Stimulated activated naive CD8-positive, alpha-beta T cell treated with anti-CD3 and anti-CD28 coated beads, Interleukin-15, amount 100 ng/mL, for 72 hours (primary cell): ENCODE data around the gene IFT52.
"Not testable (repeated sequence)": the region's sequence is repeated elsewhere in the genome, so short reads cannot be mapped to it uniquely, and the experiment has no call there.

ENCODE experiments used
- ATAC-seq: fragments of 150-1000 bp; cut with Tn5 transposase; 2 replicates; pipeline ENCODE4 v1.10.0; 2021; ENCODE audit warnings: mild to moderate bottlenecking, moderate library complexity
- DNase-seq, 2 donors: peaks; one replicate each; pipeline ENCODE4 v3.0.0; 2021 to 2022
- H3K27ac Mint-ChIP-seq, 2 donors: one replicate each; pipeline ENCODE4 v1.8.0; 2022; ENCODE audit warnings: mild to moderate bottlenecking in 2 of 2, mixed read lengths in 2 of 2, moderate library complexity in 2 of 2
- H3K27me3 Mint-ChIP-seq: one replicate; pipeline ENCODE4 v1.8.0; 2022; ENCODE audit warnings: mixed read lengths
- H3K4me1 Mint-ChIP-seq: one replicate; pipeline ENCODE4 v1.8.0; 2022; ENCODE audit warnings: mild to moderate bottlenecking, mixed read lengths
- H3K4me3 Mint-ChIP-seq, 2 donors: one replicate each; pipeline ENCODE4 v1.8.0; 2022; ENCODE audit warnings: mild to moderate bottlenecking in 2 of 2, mixed read lengths in 2 of 2, moderate library complexity in 1 of 2
- H3K9me3 Mint-ChIP-seq, 2 donors: one replicate each; pipeline ENCODE4 v1.8.0; 2022; ENCODE audit warnings: mixed read lengths in 2 of 2

Gene IFT52

GRCh38 chr20:43584448-43585136, 6.1 kb upstream of the IFT52 start:
- ATAC-seq (no peak), DNase-seq (no peak)
- H3K27ac Mint-ChIP-seq: no peak overlapping the region
- no peaks in the 10 kb centered on the region for H3K9me3 Mint-ChIP-seq
- no peak overlapping the region for H3K4me3 Mint-ChIP-seq
- H3K4me1 Mint-ChIP-seq: no peaks in the 10 kb centered on the region
- H3K27me3 Mint-ChIP-seq: no peaks in the 10 kb centered on the region

GRCh38 chr20:43586641-43587040, 4.1 kb upstream of the IFT52 start:
- ATAC-seq (no peak), DNase-seq (no peak)
- H3K4me1 Mint-ChIP-seq: peaks cover 8% of the 10 kb centered on the region
- no peaks in the 10 kb centered on the region for H3K9me3 Mint-ChIP-seq
- H3K27me3 Mint-ChIP-seq: no peaks in the 10 kb centered on the region
- no peak overlapping the region for H3K4me3 Mint-ChIP-seq
- H3K27ac Mint-ChIP-seq: no peak overlapping the region

- not testable (repeated sequence) for DNase-seq, H3K4me3 Mint-ChIP-seq, H3K27ac Mint-ChIP-seq, H3K9me3 Mint-ChIP-seq, H3K27me3 Mint-ChIP-seq, H3K4me1 Mint-ChIP-seq, ATAC-seq
These were observed 2.2 kb upstream of the IFT52 start for GRCh38 chr20:43588526-43588925.

DNA sequence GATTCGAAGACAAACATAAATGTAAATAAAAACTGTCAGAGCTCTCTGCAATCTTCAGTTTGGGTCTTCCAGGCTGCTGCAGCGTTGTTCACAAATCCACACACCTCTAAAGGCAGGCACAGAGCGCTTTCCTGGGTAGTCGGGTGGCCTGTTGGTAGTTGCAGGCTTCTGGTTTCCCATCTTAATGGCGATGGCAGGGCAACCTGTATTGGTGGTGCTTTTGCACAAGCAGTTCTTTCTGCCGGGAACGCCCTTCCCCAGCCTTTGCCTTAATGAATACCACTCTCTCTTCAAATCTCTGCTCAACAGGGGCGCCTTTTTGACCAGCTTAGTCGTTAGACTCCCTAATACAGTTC, 723 bp upstream of the IFT52 start:
- peak overlapping the region in 1 of 2 donors; percentile 98 for H3K27ac Mint-ChIP-seq
- peak overlapping the region; percentile 93 to 94 for H3K4me3 Mint-ChIP-seq
- ATAC-seq (peak; percentile 1), DNase-seq (peak in 1 of 2 donors; percentile 21)
- no peaks in the 10 kb centered on the region for H3K9me3 Mint-ChIP-seq
- peaks cover 9% of the 10 kb centered on the region for H3K4me1 Mint-ChIP-seq
- no peaks in the 10 kb centered on the region for H3K27me3 Mint-ChIP-seq

DNA sequence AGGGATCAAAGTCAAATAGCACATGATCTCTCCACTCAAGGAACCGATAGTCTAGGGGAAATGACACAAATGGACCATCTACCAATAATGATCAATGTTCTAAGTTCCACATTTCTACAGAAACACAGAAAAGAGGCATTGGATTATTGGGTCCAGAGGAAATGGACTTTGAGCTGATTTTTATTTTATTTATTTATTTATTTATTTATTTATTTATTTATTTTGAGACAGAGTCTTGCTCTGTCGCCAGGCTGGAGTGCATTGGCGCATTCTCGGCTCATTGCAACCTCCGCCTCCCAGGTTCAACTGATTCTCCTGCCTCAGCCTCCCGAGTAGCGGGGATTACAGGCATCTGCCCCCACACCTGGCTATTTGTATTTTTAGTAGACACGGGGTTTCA, 11.2 kb downstream of the IFT52 start:
- H3K9me3 Mint-ChIP-seq, ATAC-seq, H3K4me3 Mint-ChIP-seq, H3K27me3 Mint-ChIP-seq, H3K27ac Mint-ChIP-seq, DNase-seq, H3K4me1 Mint-ChIP-seq: not testable (repeated sequence)

GRCh38 chr20:43603124-43603523, 12.4 kb downstream of the IFT52 start:
- H3K27ac Mint-ChIP-seq: no peak overlapping the region
- no peaks in the 10 kb centered on the region for H3K27me3 Mint-ChIP-seq
- no peak overlapping the region for H3K4me3 Mint-ChIP-seq
- DNase-seq (no peak), ATAC-seq (no peak)
- H3K9me3 Mint-ChIP-seq: no peaks in the 10 kb centered on the region
- no peaks in the 10 kb centered on the region for H3K4me1 Mint-ChIP-seq

DNA sequence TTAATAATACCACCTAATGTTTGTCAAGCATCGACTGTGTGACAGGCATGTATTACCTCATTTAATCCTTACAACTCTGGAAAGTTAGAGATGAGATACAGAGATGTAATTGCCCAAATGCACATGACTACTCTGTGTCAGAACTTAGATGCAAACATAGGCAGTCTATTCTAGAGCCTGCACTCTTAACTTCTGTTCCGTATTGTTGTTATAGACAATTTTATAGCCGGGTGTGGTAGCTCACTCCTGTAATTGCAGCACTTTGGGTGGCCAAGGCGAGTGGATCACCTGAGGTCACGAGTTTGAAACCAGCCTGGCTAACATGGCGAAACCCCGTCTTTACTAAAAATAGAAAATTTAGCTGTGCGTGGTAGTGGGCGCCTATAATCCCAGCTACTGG, 15.0 kb downstream of the IFT52 start:
- Mint-ChIP-seq H3K27ac (no peak overlapping the region), H3K27me3 (no peaks in the 10 kb centered on the region), H3K4me1 (no peaks in the 10 kb centered on the region), H3K9me3 (no peaks in the 10 kb centered on the region), H3K4me3 (no peak overlapping the region)
- ATAC-seq (no peak), DNase-seq (no peak)

GRCh38 chr20:43607278-43607677, 16.5 kb downstream of the IFT52 start:
- not testable (repeated sequence) for DNase-seq, H3K27me3 Mint-ChIP-seq, ATAC-seq, H3K9me3 Mint-ChIP-seq, H3K27ac Mint-ChIP-seq, H3K4me3 Mint-ChIP-seq, H3K4me1 Mint-ChIP-seq

DNA sequence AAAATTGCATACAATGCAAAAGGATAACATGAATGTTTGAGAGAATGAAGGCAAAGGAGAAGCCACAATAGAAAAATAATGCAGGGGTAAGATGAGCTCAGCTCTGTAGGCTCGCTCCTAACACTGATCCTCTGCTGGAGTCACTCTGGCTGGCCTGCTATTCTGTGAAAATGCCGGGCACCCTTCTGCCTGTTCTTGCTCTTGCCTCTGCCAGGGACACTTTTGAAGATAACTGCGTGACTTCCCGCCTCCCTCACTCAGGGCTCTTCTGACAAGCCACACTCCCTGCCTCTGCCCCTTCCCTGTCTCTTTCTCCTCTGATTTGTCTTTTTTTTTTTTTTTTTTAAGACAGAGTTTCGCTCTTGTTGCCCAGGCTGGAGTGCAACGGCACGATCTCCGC, 40.9 kb downstream of the IFT52 start:
- no peak overlapping the region for H3K27ac Mint-ChIP-seq
- no peak overlapping the region for H3K4me3 Mint-ChIP-seq
- no peak for DNase-seq
- H3K9me3 Mint-ChIP-seq: no peaks in the 10 kb centered on the region
- no peaks in the 10 kb centered on the region for H3K4me1 Mint-ChIP-seq
- H3K27me3 Mint-ChIP-seq: no peaks in the 10 kb centered on the region
- no peak for ATAC-seq

DNA sequence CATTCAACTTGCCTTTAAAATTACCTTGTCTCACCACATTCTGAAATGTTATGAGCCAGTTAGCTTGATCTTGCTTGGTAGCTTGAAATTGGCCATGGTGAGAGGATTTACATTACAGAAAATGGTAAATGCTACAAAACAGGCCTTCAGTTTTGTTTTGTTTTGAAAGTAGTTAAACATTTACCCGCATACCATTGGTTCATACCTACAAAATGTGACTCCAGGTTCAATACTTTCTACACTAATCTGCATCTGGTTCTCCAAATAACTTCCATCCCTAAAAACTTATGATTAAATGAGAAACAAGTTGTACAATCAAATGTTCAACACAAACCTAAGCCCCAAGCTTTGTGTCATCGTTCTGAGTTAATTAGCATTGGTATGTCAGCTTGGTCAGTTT, 45.7 kb downstream of the IFT52 start:
- no peak overlapping the region for H3K4me3 Mint-ChIP-seq
- DNase-seq (no peak), ATAC-seq (no peak)
- no peaks in the 10 kb centered on the region for H3K4me1 Mint-ChIP-seq
- no peaks in the 10 kb centered on the region for H3K27me3 Mint-ChIP-seq
- H3K27ac Mint-ChIP-seq: no peak overlapping the region
- no peaks in the 10 kb centered on the region for H3K9me3 Mint-ChIP-seq

GRCh38 chr20:43642548-43642947, 51.8 kb downstream of the IFT52 start:
- ATAC-seq: no peak
- Mint-ChIP-seq H3K27ac (no peak overlapping the region), H3K27me3 (no peaks in the 10 kb centered on the region)

DNA sequence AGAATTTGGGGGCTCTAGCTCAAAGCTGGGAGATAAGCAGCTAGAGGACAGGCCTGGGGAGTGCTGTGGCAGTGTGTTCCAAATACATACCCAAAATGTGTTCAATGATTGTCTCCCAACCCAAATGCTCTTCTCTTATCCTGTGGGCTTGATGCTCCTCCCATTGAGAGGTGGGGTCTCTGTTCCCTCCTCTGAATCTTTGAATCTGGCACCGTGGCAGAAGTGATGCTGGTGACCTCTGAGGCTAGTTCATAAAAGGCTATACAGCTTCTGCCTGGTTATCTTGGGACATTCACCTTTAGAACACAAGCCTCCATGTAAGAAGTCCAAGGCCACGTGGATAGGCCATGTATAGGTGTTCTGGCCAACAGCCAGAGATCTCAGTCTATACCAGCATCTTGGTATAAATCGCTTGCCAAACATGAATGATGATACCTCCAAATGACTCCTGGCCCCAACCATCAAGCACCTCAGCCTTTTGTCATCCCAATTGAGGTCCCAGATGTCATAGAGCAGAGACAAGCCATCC, 60.3 kb downstream of the IFT52 start:
- Mint-ChIP-seq H3K4me1 (peaks cover 1% of the 10 kb centered on the region), H3K4me3 (no peak overlapping the region), H3K27ac (no peak overlapping the region), H3K9me3 (no peaks in the 10 kb centered on the region), H3K27me3 (no peaks in the 10 kb centered on the region)
- ATAC-seq: no peak
- DNase-seq: no peak

More at GRCh38 chr20:43642548-43642947, 51.8 kb downstream of the IFT52 start:
- DNase-seq: no peak
- Mint-ChIP-seq H3K4me3 (no peak overlapping the region), H3K9me3 (no peaks in the 10 kb centered on the region), H3K4me1 (no peaks in the 10 kb centered on the region)

GRCh38 chr20:43651650-43652184, 61.0 kb downstream of the IFT52 start:
- not testable (repeated sequence) for H3K4me3 Mint-ChIP-seq, ATAC-seq, H3K9me3 Mint-ChIP-seq, H3K4me1 Mint-ChIP-seq, H3K27me3 Mint-ChIP-seq, DNase-seq, H3K27ac Mint-ChIP-seq

GRCh38 chr20:43653966-43654365, 63.2 kb downstream of the IFT52 start:
- Mint-ChIP-seq H3K9me3 (no peaks in the 10 kb centered on the region), H3K27ac (no peak overlapping the region), H3K4me3 (no peak overlapping the region), H3K27me3 (no peaks in the 10 kb centered on the region), H3K4me1 (peaks cover 20% of the 10 kb centered on the region)
- DNase-seq (no peak), ATAC-seq (no peak)

DNA sequence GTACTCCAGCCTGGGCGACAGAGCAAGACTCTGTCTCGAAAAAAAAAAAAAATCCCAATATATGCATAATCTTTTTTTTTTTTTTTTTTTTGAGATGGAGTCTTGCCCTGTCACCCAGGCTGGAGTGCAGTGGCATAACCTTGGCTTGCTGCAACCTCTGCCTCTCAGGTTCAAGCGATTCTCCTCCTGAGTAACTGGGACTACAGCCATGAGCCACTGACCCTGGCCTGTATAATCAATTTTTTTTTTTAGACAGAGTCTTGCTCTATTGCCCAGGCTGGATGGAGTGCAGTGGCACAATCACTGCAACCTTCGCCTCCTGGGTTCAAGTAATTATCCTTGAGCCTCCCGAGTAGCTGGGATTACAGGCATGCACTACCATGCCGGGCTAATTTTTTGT, 64.4 kb downstream of the IFT52 start:
- not testable (repeated sequence) for DNase-seq, H3K27me3 Mint-ChIP-seq, H3K27ac Mint-ChIP-seq, ATAC-seq, H3K4me3 Mint-ChIP-seq, H3K9me3 Mint-ChIP-seq
- peaks cover 20% of the 10 kb centered on the region for H3K4me1 Mint-ChIP-seq

DNA sequence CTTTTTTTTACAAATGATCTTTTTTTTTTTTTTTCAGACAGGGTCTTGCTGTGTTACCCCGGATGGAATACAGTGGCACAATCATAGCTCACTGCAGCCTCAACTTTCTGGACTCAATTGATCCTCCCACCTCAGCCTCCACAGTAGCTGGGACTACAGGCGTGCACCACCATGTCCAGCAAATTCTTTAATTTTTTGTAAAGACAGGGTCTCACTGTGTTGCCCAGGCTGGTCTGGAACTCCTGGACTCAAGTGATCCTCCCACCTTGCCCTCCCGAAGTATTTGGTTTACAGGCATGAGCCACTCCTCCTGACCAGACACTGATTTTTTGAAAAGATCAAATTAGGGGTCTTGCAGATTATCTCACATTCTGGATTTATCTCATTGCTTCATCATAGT, 65.2 kb downstream of the IFT52 start:
- no peak for ATAC-seq
- H3K4me3 Mint-ChIP-seq: peak overlapping the region; percentile 24 to 99
- no peak overlapping the region for H3K27ac Mint-ChIP-seq

More for the DNA sequence above, 65.2 kb downstream of the IFT52 start:
- DNase-seq: no peak
- Mint-ChIP-seq H3K4me1 (peaks cover 20% of the 10 kb centered on the region), H3K27me3 (no peaks in the 10 kb centered on the region), H3K9me3 (no peaks in the 10 kb centered on the region)
